ENCODE measurements around the gene RIMS1. TPM values are rescaled to one million over a fixed set of nuclear protein-coding genes. Genes with fewer than 3 reads are reported as not detected.

RIMS1 gene
- total and polyA plus RNA-seq, 2 of the 13 experiments (the other 11 are each of a cell fraction or from before 2014, with no cell fraction given): not detected

DNA sequence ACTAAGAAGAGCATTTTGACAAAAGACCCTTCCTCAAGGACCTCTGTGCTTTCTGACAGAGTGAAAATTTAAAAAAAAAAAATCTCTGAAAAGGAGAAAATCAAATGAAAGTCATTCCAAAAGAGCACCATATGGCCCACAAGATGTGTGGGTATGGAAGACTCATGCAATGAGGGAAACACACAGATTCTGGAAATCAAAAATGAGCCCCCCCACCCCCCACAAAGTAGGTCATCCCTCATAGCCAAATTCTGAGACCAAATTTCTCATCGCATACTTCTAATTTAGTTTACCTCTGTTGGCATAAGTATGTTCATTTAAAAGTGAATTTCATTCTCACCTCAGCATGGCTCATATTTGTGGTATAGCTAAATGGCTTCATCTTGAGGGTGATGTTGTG lies 554.3 kb downstream of the RIMS1 start:
- H2AFZ ChIP-seq (ENCODE audit: low read length): no peak overlapping the region
- no peaks in the 10 kb centered on the region for H3K36me3 ChIP-seq (replicated peaks in 1 of 2; ENCODE audit: control insufficient read depth in 1 of 2, insufficient read depth in 2 of 2, low read length in 2 of 2)
- no peaks in the 10 kb centered on the region for H3K79me2 ChIP-seq (ENCODE audit: insufficient read depth, low read length)
- ChIA-PET POLR2A (no interaction called here), CTCF (ENCODE audit: low intra/inter-chr PET ratio, low total read pairs) (no interaction called here)
- H3K27ac ChIP-seq (ENCODE audit: extremely low read length, insufficient read depth, low read length): no peak overlapping the region
- H3K9me3 ChIP-seq (ENCODE audit: low read length): no peaks in the 10 kb centered on the region
- no peaks in the 10 kb centered on the region for H3K27me3 ChIP-seq (ENCODE audit: control insufficient read depth in 1 of 2, insufficient read depth in 2 of 2, low read length in 2 of 2)
- H3K4me1 ChIP-seq (ENCODE audit: insufficient read depth, low read length): no peaks in the 10 kb centered on the region
- no peak for TF ChIP-seq TAF15 (IDR thresholded peaks at IDR 0.05; ENCODE audit: low read depth, low read length, poor library complexity, severe bottlenecking)
- TF ChIP-seq GTF3A (CRISPR knock-in tag; conservative IDR thresholded peaks at IDR 0.05): no peak
- TF ChIP-seq TP53 (CRISPR knock-in tag; conservative IDR thresholded peaks at IDR 0.05): no peak
- TF ChIP-seq, protein P1, sequence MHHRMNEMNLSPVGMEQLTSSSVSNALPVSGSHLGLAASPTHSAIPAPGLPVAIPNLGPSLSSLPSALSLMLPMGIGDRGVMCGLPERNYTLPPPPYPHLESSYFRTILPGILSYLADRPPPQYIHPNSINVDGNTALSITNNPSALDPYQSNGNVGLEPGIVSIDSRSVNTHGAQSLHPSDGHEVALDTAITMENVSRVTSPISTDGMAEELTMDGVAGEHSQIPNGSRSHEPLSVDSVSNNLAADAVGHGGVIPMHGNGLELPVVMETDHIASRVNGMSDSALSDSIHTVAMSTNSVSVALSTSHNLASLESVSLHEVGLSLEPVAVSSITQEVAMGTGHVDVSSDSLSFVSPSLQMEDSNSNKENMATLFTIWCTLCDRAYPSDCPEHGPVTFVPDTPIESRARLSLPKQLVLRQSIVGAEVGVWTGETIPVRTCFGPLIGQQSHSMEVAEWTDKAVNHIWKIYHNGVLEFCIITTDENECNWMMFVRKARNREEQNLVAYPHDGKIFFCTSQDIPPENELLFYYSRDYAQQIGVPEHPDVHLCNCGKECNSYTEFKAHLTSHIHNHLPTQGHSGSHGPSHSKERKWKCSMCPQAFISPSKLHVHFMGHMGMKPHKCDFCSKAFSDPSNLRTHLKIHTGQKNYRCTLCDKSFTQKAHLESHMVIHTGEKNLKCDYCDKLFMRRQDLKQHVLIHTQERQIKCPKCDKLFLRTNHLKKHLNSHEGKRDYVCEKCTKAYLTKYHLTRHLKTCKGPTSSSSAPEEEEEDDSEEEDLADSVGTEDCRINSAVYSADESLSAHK (CRISPR knock-in tag; IDR thresholded peaks at IDR 0.05; ENCODE audit: borderline replicate concordance): no peak
- TF ChIP-seq MAFF (IDR thresholded peaks at IDR 0.05; ENCODE audit: low read depth, low read length): no peak
- no peak for TF ChIP-seq ZKSCAN5 (CRISPR knock-in tag; IDR thresholded peaks at IDR 0.05)
- TF ChIP-seq, protein P2, sequence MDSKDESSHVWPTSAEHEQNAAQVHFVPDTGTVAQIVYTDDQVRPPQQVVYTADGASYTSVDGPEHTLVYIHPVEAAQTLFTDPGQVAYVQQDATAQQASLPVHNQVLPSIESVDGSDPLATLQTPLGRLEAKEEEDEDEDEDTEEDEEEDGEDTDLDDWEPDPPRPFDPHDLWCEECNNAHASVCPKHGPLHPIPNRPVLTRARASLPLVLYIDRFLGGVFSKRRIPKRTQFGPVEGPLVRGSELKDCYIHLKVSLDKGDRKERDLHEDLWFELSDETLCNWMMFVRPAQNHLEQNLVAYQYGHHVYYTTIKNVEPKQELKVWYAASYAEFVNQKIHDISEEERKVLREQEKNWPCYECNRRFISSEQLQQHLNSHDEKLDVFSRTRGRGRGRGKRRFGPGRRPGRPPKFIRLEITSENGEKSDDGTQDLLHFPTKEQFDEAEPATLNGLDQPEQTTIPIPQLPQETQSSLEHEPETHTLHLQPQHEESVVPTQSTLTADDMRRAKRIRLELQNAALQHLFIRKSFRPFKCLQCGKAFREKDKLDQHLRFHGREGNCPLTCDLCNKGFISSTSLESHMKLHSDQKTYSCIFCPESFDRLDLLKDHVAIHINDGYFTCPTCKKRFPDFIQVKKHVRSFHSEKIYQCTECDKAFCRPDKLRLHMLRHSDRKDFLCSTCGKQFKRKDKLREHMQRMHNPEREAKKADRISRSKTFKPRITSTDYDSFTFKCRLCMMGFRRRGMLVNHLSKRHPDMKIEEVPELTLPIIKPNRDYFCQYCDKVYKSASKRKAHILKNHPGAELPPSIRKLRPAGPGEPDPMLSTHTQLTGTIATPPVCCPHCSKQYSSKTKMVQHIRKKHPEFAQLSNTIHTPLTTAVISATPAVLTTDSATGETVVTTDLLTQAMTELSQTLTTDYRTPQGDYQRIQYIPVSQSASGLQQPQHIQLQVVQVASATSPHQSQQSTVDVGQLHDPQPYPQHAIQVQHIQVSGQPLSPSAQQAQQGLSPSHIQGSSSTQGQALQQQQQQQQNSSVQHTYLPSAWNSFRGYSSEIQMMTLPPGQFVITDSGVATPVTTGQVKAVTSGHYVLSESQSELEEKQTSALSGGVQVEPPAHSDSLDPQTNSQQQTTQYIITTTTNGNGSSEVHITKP (CRISPR knock-in tag; IDR thresholded peaks at IDR 0.05; ENCODE audit: low read depth): no peak
- TF ChIP-seq, protein P3, sequence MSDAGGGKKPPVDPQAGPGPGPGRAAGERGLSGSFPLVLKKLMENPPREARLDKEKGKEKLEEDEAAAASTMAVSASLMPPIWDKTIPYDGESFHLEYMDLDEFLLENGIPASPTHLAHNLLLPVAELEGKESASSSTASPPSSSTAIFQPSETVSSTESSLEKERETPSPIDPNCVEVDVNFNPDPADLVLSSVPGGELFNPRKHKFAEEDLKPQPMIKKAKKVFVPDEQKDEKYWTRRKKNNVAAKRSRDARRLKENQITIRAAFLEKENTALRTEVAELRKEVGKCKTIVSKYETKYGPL (CRISPR knock-in tag; IDR thresholded peaks at IDR 0.05): no peak
- TF ChIP-seq KAT2B (IDR thresholded peaks at IDR 0.05; ENCODE audit: borderline replicate concordance, low read depth, low read length): no peak
- no peak for TF ChIP-seq HOXD1 (CRISPR knock-in tag; IDR thresholded peaks at IDR 0.05)
- H3K4me3 ChIP-seq (replicated peaks in 1 of 3; ENCODE audit: insufficient read depth in 1 of 3, low read depth in 2 of 3, low read length in 3 of 3): no peak overlapping the region
- ATAC-seq: no peak
- WGBS (ENCODE audit: low lambda C conversion rate): 0% methylated on average over 1 of the region's 1 CpG
- no peak for DNase-seq (ENCODE audit: low spot score)
- H4K20me1 ChIP-seq (ENCODE audit: insufficient read depth, low read length): no peaks in the 10 kb centered on the region
- BruUV-seq (replicated peaks): no TSS peak
- no peak for FAIRE-seq
- in situ Hi-C loops (cut with HindIII; ENCODE audit: extremely low pct_ligation_motif_present, low pct_unique_long_range_greater_than_20kb): no loop called here
- no peak overlapping the region for H3K9ac ChIP-seq (ENCODE audit: insufficient read depth, low read depth, low read length)
- no peak overlapping the region for H3K4me2 ChIP-seq (ENCODE audit: low read depth, low read length)
- intact Hi-C loops (cut with micrococcal nuclease; ENCODE audit: unreplicated experiment): no loop called here

Data from HepG2 (cell line).